22Rv1 (cell line): ENCODE results near the gene PHF11.

Source experiments
- ZFX ChIP-seq: fragments of 450-650 bp; IDR thresholded peaks from 2 replicates; pipeline ENCODE4 v1.6.1; 2017; ENCODE audit warnings: antibody characterized with exemption, borderline replicate concordance
- TF ChIP-seq, protein P1 (sequence below): fragments of 450-650 bp; IDR thresholded peaks from 2 replicates; pipeline ENCODE4 v1.5.1; 2017; ENCODE audit warnings: mild to moderate bottlenecking

GRCh38 chr13:49457221-49457620, 38.5 kb upstream of the PHF11 start:
- TF ChIP-seq, protein P1, sequence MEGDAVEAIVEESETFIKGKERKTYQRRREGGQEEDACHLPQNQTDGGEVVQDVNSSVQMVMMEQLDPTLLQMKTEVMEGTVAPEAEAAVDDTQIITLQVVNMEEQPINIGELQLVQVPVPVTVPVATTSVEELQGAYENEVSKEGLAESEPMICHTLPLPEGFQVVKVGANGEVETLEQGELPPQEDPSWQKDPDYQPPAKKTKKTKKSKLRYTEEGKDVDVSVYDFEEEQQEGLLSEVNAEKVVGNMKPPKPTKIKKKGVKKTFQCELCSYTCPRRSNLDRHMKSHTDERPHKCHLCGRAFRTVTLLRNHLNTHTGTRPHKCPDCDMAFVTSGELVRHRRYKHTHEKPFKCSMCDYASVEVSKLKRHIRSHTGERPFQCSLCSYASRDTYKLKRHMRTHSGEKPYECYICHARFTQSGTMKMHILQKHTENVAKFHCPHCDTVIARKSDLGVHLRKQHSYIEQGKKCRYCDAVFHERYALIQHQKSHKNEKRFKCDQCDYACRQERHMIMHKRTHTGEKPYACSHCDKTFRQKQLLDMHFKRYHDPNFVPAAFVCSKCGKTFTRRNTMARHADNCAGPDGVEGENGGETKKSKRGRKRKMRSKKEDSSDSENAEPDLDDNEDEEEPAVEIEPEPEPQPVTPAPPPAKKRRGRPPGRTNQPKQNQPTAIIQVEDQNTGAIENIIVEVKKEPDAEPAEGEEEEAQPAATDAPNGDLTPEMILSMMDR, result no peak
- no peak for TF ChIP-seq ZFX
